HepG2 (cell line): ENCODE data around the gene HID1. TPM values are rescaled to one million over a fixed set of nuclear protein-coding genes. Genes with fewer than 3 reads are reported as not detected.

ENCODE experiments used
- EEA1 ChIP-seq: sonication (generic); formaldehyde crosslinking; IDR thresholded peaks from 2 replicates; pipeline ENCODE4 v1.5.1; 2020; ENCODE audit warnings: mild to moderate bottlenecking, missing genetic modification reagents, borderline replicate concordance
- ETV5 ChIP-seq: IDR thresholded peaks from 2 replicates; pipeline ENCODE4 v1.6.1; 2018; ENCODE audit warnings: missing biosample characterization, missing genetic modification reagents, inconsistent platforms, borderline replicate concordance
- FUBP1 ChIP-seq: sonication (generic); formaldehyde crosslinking; IDR thresholded peaks from 2 replicates; pipeline ENCODE4 v1.5.1; 2020; ENCODE audit warnings: missing genetic modification reagents, mild to moderate bottlenecking, borderline replicate concordance
- HMG20B ChIP-seq: conservative IDR thresholded peaks from 2 replicates; pipeline ENCODE4 v1.6.1; 2016; ENCODE audit warnings: missing genetic modification reagents, missing compliant biosample characterization
- KAT8 ChIP-seq: IDR thresholded peaks from 2 replicates; pipeline ENCODE4 v1.6.1; 2016; ENCODE audit warnings: missing genetic modification reagents, missing compliant biosample characterization
- MAFF ChIP-seq: IDR thresholded peaks from 2 replicates; pipeline ENCODE4 v1.6.1; 2011; ENCODE audit warnings: low read depth, low read length, improper control_type of control experiment
- MEIS2 ChIP-seq: sonication (generic); formaldehyde crosslinking; IDR thresholded peaks from 2 replicates; pipeline ENCODE4 v1.9.0; 2021; ENCODE audit warnings: mild to moderate bottlenecking, missing genetic modification reagents
- POLR2A ChIP-seq, 2 experiments: IDR thresholded peaks; 2 replicates each; pipeline ENCODE4 v1.6.1; 2011; ENCODE audit warnings: low read depth in 2 of 2, low read length in 2 of 2, mild to moderate bottlenecking in 1 of 2, moderate library complexity in 1 of 2; ENCODE audit not compliant: insufficient read depth in 1 of 2
- SALL2 ChIP-seq: sonication (generic); formaldehyde crosslinking; IDR thresholded peaks from 2 replicates; pipeline ENCODE4 v1.8.1; 2023; ENCODE audit warnings: mild to moderate bottlenecking, missing genetic modification reagents, inconsistent platforms
- SAP130 ChIP-seq: IDR thresholded peaks from 2 replicates; pipeline ENCODE4 v1.6.1; 2016; ENCODE audit warnings: low read depth
- SMAD1 ChIP-seq: sonication (generic); formaldehyde crosslinking; IDR thresholded peaks from 2 replicates; pipeline ENCODE4 v1.4.0; 2020; ENCODE audit warnings: missing genetic modification reagents, low read depth, mild to moderate bottlenecking, borderline replicate concordance
- TFE3 ChIP-seq: IDR thresholded peaks from 2 replicates; pipeline ENCODE4 v1.6.1; 2016
- ZBTB25 ChIP-seq: IDR thresholded peaks from 2 replicates; pipeline ENCODE4 v1.6.1; 2018; ENCODE audit warnings: missing genetic modification reagents
- ZBTB43 ChIP-seq: sonication (generic); formaldehyde crosslinking; conservative IDR thresholded peaks from 2 replicates; pipeline ENCODE4 v1.4.0; 2020; ENCODE audit warnings: missing genetic modification reagents
- ZNF30 ChIP-seq: sonication (generic); formaldehyde crosslinking; IDR thresholded peaks from 2 replicates; pipeline ENCODE4 v1.5.0; 2020; ENCODE audit warnings: mild to moderate bottlenecking, missing genetic modification reagents
- ZNF576 ChIP-seq: sonication (generic); formaldehyde crosslinking; IDR thresholded peaks from 2 replicates; pipeline ENCODE4 v1.4.0; 2020; ENCODE audit warnings: mild to moderate bottlenecking, missing genetic modification reagents
- ZNF609 ChIP-seq: sonication (generic); formaldehyde crosslinking; IDR thresholded peaks from 2 replicates; pipeline ENCODE4 v1.4.0; 2020; ENCODE audit warnings: mild to moderate bottlenecking, missing genetic modification reagents, borderline replicate concordance
- ZNF629 ChIP-seq: sonication (generic); formaldehyde crosslinking; conservative IDR thresholded peaks from 2 replicates; pipeline ENCODE4 v1.5.0; 2020; ENCODE audit warnings: missing genetic modification reagents
- polyA plus RNA-seq, 8 experiments: library from polyadenylated mRNA; depleted of rRNA in 3 of 8; stranded (reverse) in 7 of 8; unstranded in 1 of 8; fragments of >200 nt; fragmentation: Illumina TruSeq in 4 of 8; extraction: Trizol in 4 of 8; gene quantifications; 2 replicates each; pipeline versions ENCODE4 v1.2.1 to v1.2.3, GENCODE V29; 2011 to 2016; ENCODE audit warnings: low read depth in 4 of 8, missing spikeins in 1 of 8, mixed read lengths in 1 of 8; ENCODE audit not compliant: insufficient read depth in 1 of 8
- total RNA-seq, 5 experiments: library from RNA; depleted of rRNA; stranded (reverse); fragments of >200 nt; fragmentation: Illumina TruSeq; extraction: Trizol; gene quantifications; 2 replicates each; pipeline ENCODE4 v1.2.3, GENCODE V29; 2016; ENCODE audit warnings: low read depth in 1 of 5

HID1 gene
- total and polyA plus RNA-seq, 2 of the 13 experiments (the other 11 are each of a cell fraction or from before 2014, with no cell fraction given), result 2.1 to 10.6 TPM

- TF ChIP-seq ZBTB43 (CRISPR knock-in tag) (0 out of 2 replicates have a peak, but pooled peaks have one; percentile 42), ZNF609 (peak; percentile 48), ZBTB25 (CRISPR knock-in tag) (peak; percentile 84), KAT8 (peak; percentile 70; the same call in 1 of the 2 replicates), TFE3 (CRISPR knock-in tag) (peak; percentile 80), ZNF30 (CRISPR knock-in tag) (no peak), EEA1 (CRISPR knock-in tag) (peak; percentile 72; the same call in 1 of the 2 replicates), SAP130 (CRISPR knock-in tag) (peak; percentile 57), SALL2 (peak; percentile 86), POLR2A (IDR thresholded peaks at IDR 0.05; ENCODE audit: insufficient read depth in 1 of 2, low read depth in 2 of 2, low read length in 2 of 2) (no peak), ZNF576 (CRISPR knock-in tag) (no peak), ETV5 (CRISPR knock-in tag) (peak; percentile 54), MEIS2 (CRISPR knock-in tag) (peak; percentile 69; the same call in 1 of the 2 replicates), HMG20B (CRISPR knock-in tag) (peak; percentile 60; the same call in 1 of the 2 replicates), MAFF (no peak), FUBP1 (CRISPR knock-in tag) (0 out of 2 replicates have a peak, but pooled peaks have one; percentile 21), ZNF629 (CRISPR knock-in tag) (no peak), SMAD1 (no peak)
Observed at GRCh38 chr17:74960570-74961342, 11.8 kb downstream of the HID1 start (continued).
